Measurements from ENCODE around the gene HYLS1.

Gene HYLS1

DNA sequence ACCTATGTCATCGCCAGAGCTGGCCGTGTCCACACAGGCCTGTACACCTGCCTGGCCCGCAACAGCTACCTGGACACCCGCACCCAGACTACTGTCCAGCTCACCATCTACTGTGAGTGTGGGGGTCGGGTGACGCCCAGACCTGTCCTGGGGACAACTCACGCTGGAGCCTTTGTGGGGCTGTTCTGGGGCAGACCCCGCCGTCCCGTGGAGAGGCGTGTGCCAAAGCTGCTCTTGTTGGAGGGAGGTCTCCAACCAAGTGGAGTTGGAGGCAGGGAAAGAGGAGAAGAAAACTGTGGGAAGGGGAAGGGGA, 62.7 kb downstream of the HYLS1 start:
- no peak for DNase-seq

All from right forelimb (tissue), 1 donor.